ENCODE results near the gene DISC1.

DISC1 gene

DNA sequence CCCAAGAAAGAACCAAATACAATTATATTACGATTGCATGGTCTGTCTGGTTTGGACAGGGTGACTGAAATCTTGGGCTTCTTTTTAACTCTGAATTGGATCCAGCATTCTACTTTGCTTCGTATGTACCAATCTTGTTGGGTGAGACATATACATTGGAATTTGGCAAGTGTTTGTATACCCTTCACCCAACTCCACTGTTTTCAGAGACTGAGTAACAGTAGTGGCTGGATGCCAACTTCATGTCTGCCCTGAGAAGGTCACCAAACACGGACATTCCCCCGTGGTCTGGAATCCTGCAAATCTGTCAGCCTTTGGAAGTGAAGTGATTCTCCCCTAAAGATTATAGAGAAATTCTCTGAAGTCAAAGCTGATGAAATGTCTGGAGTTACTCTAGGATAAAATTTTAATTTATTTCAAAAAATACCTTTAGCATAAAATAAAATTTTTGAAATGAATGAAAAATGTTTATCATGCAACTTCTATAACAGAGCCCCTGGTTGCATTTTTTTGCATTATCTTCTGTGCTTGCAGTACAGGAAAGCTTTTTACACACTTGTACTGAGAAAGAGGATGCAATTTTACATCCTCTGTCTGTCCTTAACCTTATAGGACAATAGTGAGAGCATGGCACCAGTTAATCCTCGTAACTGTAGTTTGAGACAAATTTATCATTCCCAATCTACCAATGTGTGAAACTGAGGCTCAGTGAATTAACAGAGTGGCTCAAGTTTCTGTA lies 201.8 kb downstream of the DISC1 start:
- DNase-seq: no peak

DNA sequence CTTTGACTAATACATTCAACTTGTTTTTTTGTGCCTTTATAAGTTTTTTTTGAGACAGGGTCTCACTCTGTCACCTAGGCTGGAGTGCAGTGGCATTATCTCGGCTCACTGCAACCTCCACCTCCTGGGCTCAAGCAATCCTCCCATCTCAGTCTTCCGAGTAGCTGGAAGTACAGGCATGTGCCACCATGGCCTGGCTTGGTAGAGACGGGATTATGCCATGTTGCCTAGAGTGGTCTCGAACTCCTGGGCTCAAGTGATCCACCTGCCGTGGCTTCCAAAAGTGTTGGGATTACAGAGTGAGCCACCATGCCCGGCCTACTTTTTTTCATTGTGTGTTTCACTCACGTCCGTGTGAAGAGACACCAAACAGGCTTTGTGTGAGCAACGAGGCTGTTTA lies 202.7 kb downstream of the DISC1 start:
- DNase-seq: no peak

DNA sequence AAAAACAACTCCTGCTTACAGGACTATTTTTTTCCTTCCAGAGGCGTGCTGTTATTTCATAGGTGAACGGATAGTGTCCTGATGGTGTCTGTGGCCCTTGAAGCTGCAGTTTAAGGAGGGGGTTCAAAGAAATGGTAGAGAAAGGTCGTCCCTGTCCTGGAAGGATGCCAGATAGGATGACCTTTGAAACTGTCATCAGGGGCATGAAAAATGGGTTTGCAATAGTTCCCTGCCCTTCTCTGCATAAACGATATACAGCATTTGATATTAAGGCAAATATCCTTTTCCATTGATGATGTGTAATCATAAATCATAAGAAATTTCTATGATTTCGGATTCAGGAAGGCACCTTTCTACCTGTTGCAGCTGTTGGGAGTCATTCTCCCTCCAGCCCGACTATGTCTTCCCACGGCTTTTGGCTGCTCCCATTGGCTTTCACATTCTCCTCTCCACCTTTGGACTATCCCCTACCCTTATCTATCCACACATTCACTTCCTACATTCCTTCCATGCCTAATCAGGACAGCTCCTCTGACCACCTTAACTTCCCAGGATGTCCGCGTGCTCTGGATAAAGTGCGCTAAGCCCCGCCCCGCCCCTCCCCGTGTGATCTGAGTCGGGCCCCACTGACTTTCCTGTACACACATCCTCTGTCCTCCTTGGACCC lies 209.8 kb downstream of the DISC1 start:
- DNase-seq: no peak

DNA sequence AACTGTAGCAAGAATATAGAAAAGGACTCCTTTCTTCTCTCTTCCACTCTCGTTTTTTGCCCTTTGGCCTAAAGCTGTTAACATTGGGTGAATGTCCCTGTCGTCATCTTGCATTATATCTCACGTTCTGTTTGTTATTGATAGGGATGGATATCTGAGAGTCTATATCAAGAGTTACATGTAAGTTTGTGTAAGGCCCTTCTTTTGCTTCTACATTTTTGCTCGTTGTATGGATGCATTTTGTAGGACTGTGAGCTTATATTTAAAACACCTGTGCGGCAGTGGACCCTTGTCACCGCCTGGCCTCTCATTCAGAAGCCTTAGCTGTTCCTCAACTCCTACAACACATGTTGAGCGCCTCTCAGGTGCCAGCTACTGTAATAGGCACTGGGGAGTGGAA lies 211.9 kb downstream of the DISC1 start:
- no peak for DNase-seq

DNA sequence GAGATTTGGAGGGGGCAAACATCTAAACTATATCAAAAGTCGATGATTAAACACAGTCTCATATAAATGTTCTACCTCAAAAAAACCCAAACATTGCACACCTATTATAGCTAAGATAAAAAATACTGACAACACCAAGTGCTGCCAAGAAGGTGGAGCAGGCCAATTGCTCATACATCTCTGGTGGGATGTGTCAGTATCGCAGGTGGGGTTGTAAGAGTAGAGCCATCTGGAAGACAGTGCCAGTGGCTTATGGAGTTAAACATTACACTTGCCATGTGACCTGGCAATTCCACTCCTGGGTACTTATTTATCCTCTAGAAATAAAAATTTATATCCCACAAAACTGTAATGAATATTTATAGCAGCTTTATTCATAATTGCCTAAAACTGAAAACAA lies 213.4 kb downstream of the DISC1 start:
- DNase-seq: no peak

DNA sequence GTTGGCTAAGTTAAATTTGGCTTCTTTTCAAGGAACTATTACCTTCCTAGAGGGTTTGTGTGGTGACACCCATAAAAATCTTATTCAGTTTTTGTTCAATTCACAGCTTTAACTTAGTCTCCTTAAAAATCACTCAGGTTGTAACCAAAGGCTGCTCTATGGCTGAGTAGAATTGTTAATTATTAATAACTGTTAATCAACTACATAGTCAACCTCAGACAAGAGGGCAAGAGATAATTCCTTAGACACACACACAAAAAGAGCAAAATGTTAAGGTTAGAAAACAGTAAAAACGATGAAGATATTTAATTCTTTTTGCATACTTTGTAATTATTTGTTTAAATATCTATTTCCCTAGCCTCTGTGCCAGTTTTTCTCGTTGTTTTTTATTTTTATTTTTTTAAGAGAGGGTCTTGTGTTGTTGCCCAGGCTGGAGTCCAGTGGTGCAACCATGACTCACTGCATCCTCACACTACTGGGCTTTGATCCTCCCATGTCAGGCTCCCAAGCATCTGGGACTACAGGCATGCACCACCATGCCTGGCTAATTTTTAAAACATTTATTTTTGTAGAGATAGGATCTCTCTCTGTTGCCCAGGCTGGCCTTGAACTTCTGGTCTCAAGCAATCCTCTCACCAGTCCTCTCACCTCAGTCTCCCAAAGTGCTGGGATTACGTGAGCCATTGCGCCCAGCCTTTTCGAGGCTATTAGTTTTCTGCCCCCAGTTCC lies 215.2 kb downstream of the DISC1 start:
- DNase-seq: no peak

DNA sequence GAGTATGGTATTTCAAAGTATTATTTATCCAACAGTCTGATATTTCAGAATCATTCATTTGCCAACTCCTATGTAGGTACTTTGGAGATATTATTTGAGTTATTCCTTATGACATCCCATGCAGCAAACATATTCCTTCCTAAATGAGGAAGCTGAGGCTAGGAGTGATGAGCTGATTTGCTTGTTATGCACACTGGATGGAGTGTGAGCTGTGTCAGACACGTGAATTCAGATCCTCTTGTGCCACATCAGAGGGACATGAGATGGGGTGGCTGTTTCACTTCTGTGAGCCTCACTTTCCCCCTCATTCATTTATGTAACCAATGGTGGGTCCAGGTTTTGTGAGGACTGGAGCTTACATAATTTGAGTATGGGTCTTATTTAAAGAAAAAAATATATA lies 215.9 kb downstream of the DISC1 start:
- DNase-seq: no peak

DNA sequence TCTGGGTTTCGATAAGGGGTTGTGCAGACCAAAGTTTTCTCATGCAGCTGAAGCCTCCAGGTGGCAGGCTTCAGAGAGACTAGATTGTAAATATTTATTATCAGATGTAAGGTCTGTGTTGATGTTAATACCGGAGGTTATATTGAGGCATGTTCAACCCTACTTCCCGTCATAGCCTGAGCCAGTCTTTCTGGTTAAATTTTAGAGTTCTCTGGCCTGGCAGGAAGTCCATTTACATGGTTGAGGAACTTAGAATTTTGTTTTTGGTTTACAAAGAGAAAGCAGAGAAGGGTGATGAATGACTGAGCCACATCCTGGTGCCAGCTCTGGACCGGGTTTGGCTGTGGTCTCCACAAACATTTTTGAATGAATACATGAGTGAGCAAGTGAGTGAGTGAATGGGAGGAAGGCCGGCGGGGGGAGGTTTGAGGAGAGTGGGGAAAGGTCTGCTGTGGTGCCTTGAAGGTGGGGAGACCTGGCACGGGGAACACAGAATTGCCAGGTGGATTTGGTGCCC lies 218.5 kb downstream of the DISC1 start:
- no peak for DNase-seq

DNA sequence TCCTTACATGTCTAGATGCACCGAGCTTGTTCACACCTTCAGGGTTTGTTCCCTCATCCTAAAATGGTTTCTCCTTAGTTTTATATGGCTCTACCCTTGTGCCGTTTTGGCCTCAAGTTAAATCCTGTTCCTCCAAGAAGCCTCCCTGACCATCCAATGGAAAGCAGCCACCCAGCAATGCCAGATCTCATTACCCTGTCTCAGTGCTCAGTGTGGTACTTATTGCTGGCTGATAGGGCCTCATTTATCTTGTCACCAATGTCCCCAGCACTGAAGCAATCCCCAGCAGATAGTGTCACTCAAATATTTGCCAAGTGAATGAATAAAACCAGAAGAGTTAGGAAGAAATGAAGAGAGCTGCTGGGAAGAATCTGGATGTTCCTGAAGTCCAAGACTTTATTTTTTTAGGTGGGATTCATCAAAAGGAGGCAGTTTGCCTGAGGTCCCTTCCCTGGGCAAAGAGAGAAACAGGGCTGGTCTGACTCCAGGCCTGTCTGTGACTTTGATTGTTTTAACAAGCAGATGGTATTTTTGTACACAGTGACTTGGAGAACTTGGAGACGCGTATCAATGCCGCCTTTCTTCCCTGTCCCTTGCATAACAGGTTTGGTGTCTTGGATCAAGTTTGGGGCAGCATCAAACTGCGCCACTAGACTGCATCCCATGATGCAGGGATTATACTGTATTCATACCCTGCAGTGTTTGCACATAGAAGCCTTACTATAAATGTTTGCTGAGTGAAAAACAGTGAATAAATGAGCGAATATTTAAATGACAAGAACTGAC lies 221.2 kb downstream of the DISC1 start:
- DNase-seq: no peak

DNA sequence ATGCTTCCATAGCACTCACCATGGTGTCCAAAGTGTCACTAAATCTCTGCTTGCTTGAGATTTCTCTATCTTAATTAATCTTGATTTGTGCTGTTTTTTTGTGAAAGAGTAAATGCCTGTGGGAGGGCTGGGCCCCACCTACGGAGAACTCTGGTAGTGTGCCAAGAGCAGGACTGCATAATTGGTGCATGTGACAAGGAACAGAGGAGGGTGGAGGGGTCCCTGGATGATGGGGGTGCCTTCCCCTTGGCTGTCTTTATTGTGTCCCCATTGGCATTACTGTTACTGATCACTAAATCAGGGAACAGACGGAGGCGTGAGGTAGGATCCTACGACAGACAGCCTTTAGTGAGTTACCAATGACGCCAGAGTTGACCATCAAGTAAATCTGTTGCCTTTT lies 223.4 kb downstream of the DISC1 start:
- DNase-seq: no peak

DNA sequence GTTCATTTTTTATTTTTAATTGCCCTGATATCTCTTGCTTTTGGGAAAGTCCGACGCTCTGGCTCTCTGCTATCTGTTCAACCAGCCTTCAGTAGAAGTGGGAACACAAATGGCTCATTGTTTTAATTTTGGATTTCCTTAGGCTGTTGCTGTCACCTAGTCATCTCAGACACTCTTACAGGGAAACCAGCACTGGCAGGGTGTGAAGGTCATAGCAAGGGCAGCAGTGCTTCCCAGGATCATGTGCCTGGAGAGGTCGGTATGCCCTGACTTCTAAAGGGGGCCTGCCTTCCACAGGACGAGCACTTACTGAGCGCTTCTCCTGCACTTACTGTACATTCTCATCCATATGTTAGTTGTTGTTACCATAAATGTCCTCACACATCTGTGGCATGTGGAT lies 224.2 kb downstream of the DISC1 start:
- no peak for DNase-seq

DNA sequence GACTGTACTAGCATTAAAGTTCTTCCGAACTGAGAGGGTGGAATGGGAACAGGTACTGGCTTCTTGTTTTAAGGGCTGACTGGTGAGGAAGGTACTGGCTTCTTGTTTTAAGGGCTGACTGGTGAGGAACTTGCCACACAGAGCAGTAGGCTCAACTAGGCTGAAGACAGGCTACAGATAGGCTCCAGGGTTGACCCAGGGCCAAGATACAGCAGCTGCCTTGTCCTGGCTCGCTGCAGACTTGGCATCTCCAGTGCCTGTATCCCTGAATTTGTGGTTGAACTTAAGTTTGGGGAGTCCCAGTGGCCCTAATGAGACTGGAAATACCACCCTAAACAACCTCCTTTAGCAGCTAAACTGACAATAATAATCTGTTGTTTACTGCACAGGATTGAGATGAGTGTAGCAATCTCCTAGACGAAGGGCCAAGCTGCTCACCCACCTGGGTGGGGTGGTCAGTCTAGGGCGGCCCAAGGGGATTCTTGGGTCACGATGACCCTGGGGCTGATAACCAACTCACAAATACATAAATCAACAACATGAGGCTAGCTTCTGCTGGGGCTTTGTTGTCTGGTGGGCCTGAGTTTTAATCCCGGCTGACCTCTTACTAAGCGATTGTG lies 227.1 kb downstream of the DISC1 start:
- no peak for DNase-seq

DNA sequence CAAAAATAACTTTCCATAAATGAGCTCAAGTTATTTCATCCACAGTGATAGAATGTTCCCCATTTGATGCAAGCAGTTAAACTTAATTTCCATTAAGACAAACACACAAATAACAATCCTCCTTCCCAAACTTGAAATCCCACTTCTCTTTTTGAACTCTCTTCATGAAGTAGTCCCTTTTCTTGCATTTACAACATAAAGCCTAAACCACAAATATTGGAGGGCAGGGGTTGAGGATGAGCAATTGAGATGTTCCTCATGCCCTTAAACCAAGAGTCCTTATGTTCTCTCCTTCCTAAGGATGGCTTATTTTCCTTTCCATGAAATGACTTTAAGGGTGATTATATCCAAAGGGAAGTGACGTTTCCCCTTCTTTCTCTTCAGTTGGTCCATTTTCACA lies 228.8 kb downstream of the DISC1 start:
- DNase-seq: no peak

DNA sequence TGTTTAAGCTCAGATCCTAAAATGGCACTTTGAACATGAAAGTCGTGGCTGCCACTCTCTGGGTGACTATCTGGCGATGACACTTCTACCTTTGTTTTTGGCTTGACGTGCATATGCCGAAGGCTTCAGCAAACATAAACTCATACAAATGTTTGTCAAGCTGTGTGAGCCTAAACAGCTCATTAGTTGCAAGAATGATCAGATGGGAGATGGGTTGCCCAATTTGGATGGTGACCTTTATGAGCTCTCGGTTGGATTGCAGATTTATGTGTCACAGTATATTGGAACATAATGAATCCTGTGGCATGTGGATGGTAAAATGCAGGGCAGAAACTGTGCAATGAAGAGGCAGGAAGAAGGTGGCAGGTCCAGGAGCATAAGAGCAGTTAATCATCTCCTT lies 229.3 kb downstream of the DISC1 start:
- peak; percentile 12 for DNase-seq

DNA sequence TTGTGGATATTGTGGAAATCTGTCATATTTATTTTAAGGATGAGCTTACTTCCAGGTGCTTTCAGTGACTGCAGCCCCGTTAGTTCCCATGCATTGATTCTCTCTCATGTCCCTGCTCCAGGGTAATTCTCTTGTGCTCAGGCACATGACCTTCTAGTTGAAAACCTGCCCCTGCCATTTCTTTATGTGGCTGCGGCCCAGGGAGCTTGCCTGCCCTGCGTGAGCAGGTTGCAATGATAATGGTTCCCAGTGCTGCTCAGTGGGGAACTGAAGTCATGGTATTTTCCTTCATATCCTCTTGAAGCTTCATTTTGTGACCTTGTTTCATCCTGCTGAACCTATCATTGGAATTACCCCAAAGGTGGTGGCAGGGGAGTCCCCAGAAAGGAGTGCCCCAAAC lies 229.8 kb downstream of the DISC1 start:
- DNase-seq: no peak

DNA sequence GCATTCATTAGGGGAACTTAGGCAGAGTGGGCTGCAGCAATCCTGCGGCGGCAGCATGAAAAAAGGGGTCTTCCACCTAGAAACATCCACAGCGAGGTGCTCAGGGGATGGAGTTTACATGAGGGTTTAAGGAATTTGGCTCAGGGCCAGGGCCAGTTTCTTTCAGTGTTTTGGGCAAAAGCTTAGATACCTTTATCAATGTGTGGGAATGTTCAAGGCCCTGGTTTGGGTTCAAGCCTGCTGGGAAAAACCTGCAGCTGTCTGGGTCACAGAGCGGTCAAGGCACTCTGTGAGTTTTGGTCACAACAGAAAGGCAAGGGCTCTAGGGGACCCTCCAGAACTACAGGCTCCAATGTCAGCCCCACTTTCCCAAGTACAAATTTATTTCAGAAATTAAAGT lies 230.3 kb downstream of the DISC1 start:
- DNase-seq: no peak

DNA sequence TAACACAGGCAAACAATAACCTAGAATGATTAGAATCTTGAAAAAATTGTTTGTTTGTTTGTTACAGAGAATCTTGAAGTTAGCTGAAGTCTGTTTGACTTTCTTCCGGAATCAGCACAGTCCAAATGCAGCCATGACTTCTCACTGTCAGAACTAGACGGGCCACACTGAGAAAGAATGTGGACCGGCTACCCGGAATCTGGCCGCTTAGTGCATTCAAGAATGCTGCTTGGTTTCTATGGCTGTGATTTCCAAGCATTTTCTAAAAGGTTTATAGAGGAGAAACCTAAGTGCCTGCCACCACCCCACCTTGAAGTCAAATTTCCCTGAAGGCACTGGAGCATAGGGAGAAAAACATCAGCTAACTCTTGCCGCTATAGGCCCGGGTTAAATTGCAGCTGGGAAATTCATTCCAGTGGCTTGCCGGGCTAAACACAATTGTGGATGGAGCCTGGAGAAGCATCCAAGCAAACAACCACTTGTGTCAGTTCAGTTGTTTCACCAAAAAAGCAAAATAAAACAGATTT lies 231.1 kb downstream of the DISC1 start:
- DNase-seq: no peak

DNA sequence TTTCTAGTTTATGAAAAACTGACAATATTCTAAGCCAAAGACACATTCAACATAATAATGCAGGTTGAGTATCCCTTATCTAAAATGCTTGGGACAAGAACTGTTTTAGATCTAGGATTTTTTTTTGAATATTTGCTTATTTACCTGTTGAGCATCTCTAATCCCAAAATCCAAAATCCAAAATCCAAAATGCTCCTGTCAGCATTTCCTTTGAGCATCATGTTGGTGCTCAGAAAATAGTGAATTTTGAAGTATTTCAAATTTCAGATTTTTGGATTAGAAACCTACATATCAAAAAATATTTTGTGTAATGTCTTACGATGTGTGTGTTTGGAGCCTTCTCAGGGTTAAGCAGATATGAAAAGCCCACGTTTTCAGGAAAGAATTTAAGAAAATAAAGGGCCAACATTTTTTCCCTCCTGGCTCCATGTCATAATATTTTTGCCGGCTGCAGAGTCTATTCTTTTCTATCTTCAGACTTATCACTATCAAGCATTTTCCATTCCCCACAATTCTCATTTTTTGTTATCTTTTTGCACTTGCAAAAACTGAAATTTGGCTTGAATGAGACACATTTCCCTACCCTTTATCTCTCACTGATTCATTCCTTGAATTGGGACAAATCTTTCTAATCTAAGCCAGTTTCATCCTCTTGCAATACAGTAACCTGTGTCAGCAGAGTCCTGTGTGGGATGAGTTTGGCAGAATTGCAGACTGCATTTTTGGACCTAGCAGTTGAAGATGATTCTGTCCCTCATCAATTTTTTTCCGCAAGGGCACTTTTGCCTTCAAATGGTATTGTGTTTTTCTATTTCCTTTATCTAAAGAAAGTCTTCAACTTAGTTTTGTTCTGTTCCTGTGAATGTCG lies 233.9 kb downstream of the DISC1 start:
- no peak for DNase-seq

DNA sequence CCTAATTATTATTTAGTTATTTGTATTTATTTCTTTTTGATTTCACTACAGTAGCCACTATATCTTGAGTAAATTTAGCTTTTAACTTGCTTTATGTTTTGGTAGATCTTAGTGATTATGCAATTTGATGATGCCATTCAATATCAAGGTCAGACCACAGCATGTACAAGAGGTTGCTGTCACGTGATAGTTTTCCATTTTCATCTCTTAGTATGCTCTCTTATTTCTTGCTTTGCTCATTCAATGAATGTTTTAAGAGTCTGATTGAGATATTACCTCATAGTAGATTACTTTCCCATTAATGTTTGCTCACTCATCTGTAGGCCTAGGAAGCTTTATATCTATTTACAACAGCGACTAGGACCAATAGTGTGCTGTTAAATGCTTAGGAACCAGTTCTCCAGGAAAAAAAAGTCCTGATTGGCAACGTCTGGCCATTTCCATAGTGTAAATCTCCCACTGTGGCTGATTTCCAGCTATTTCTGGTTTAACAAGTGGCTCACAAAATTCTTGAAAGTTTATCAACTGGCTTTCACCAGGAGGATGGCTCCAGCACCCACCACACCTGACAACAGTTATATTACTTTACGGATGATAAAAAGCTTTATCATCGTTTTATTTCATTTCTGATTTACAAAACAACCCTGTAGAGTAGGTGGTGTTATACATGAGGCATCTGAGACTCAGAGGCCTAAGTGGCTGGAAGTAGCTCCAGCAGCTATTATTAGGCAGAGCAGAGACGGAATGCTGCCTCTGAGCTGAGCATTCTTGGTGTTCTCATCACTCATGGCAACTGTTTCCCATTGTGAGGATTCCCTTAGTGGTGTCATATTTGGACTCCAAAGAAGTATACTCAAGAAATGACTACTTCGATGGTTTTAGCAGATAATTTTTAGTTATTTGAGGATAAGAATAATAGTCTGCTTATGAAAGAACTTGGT lies 235.2 kb downstream of the DISC1 start:
- DNase-seq: no peak

DNA sequence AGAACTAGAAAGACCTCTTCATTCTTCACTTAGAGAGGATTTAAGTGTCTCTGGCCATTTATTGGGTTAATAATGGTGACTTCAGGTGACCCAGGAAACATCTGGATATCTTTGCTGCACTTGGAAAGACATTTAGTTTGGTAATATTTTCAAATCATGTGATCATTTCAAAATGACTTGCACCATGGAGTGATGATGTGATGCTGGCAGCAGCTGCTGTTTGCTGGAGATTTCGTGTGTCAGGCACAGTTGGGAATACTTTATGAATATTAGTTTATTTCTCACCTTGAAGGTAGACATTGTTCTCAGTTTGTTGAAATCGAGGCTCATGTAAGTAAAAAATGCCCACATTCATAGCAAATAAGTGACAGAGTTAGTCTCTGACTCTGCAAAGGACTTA lies 236.0 kb downstream of the DISC1 start:
- DNase-seq: no peak
